ENCODE measurements around the gene TMEM266.
A peak's percentile ranks its signal among the peaks of the same experiment; 100 is the strongest.
"Not testable (repeated sequence)": the region's sequence is repeated elsewhere in the genome, so short reads cannot be mapped to it uniquely, and the experiment has no call there.

Gene TMEM266

GRCh38 chr15:76059320-76060117 lies at the start of gene TMEM266:
Gene TMEM266 (plus strand): TSS chr15:76059985. CDS start chr15:76134264, 74,279 bp downstream.
- Histone ChIP-seq H3K4me2 (ENCODE audit: low read depth, low read length) (peak within 1 kb of the TSS; percentile 97), H3K4me3 (ENCODE audit: low read length) (peak within 1 kb of the TSS; percentile 70), H3K9me2 (replicated peaks; ENCODE audit: insufficient read depth, low read length) (no peaks in the 10 kb centered on the region), H3K4me1 (ENCODE audit: low read length) (peaks cover 23% of the 10 kb centered on the region), H3K79me2 (ENCODE audit: low read length) (no peaks in the 10 kb centered on the region), H4K20me1 (ENCODE audit: insufficient read depth, low read length) (no peaks in the 10 kb centered on the region), H3K9ac (ENCODE audit: low read length) (no peak within 1 kb of the TSS; the same call in 1 of the 2 replicates), H3K36me3 (replicated peaks; ENCODE audit: insufficient read depth, low read length) (no peaks in the 10 kb centered on the region), H2AFZ (ENCODE audit: low read length) (peak within 1 kb of the TSS; percentile 74), H3K9me3 (replicated peaks; ENCODE audit: insufficient read depth, low read length) (no peaks in the 10 kb centered on the region), H3K27me3 (replicated peaks; ENCODE audit: insufficient read depth, low read length) (0 out of 2 replicates have a peak, but pooled peaks cover 12% of the 10 kb centered on the region), H3K27ac (ENCODE audit: low read length) (no peak within 1 kb of the TSS), H3F3A (ENCODE audit: insufficient read depth, low read length) (peaks cover 42% of the 10 kb centered on the region)
- TF ChIP-seq EZH2 (optimal IDR thresholded peaks at IDR 0.05; ENCODE audit: low read depth, low read length) (no peak), CTCF (IDR thresholded peaks at IDR 0.05; ENCODE audit: low read length) (peak; percentile 6; the same call in 1 of the 2 replicates)
- peak; percentile 59 for DNase-seq

- Histone ChIP-seq H3K9me3 (replicated peaks; ENCODE audit: insufficient read depth, low read length) (no peaks in the 10 kb centered on the region), H3K9ac (ENCODE audit: low read length) (no peak overlapping the region), H2AFZ (ENCODE audit: low read length) (no peak overlapping the region), H3K4me3 (ENCODE audit: low read length) (no peak overlapping the region), H3K36me3 (replicated peaks; ENCODE audit: insufficient read depth, low read length) (no peaks in the 10 kb centered on the region), H3K27ac (ENCODE audit: low read length) (no peak overlapping the region), H3K4me2 (ENCODE audit: low read depth, low read length) (no peak overlapping the region), H3K9me2 (replicated peaks; ENCODE audit: insufficient read depth, low read length) (no peaks in the 10 kb centered on the region), H4K20me1 (ENCODE audit: insufficient read depth, low read length) (no peaks in the 10 kb centered on the region), H3K4me1 (ENCODE audit: low read length) (no peaks in the 10 kb centered on the region), H3K79me2 (ENCODE audit: low read length) (no peaks in the 10 kb centered on the region), H3F3A (ENCODE audit: insufficient read depth, low read length) (no peaks in the 10 kb centered on the region), H3K27me3 (replicated peaks; ENCODE audit: insufficient read depth, low read length) (no peaks in the 10 kb centered on the region)
- DNase-seq, result no peak
- TF ChIP-seq EZH2phosphoT487 (IDR thresholded peaks at IDR 0.05; ENCODE audit: low read length) (no peak), CTCF (IDR thresholded peaks at IDR 0.05; ENCODE audit: low read length) (no peak)
Observed at GRCh38 chr15:76010613-76011012, 49.2 kb upstream of the TMEM266 start.

GRCh38 chr15:76011627-76012551 lies 47.9 kb upstream of the TMEM266 start, which contains the start of gene NRG4:
Gene NRG4 (minus strand): TSS chr15:76012424. CDS start chr15:76011230, 1,194 bp downstream.
- Histone ChIP-seq H3K27ac (ENCODE audit: low read length) (no peak within 1 kb of the TSS), H3K9ac (ENCODE audit: low read length) (no peak within 1 kb of the TSS), H3K79me2 (ENCODE audit: low read length) (no peaks in the 10 kb centered on the region), H3K4me2 (ENCODE audit: low read depth, low read length) (no peak within 1 kb of the TSS), H3K9me2 (replicated peaks; ENCODE audit: insufficient read depth, low read length) (no peaks in the 10 kb centered on the region), H3K36me3 (replicated peaks; ENCODE audit: insufficient read depth, low read length) (no peaks in the 10 kb centered on the region), H3K4me3 (ENCODE audit: low read length) (no peak within 1 kb of the TSS), H4K20me1 (ENCODE audit: insufficient read depth, low read length) (no peaks in the 10 kb centered on the region), H3K27me3 (replicated peaks; ENCODE audit: insufficient read depth, low read length) (no peaks in the 10 kb centered on the region), H3F3A (ENCODE audit: insufficient read depth, low read length) (no peaks in the 10 kb centered on the region), H2AFZ (ENCODE audit: low read length) (no peak within 1 kb of the TSS), H3K4me1 (ENCODE audit: low read length) (no peaks in the 10 kb centered on the region), H3K9me3 (replicated peaks; ENCODE audit: insufficient read depth, low read length) (no peaks in the 10 kb centered on the region)
- TF ChIP-seq CTCF (IDR thresholded peaks at IDR 0.05; ENCODE audit: low read length), result no peak
- TF ChIP-seq EZH2phosphoT487 (IDR thresholded peaks at IDR 0.05; ENCODE audit: low read length), result no peak
- no peak for TF ChIP-seq EZH2 (optimal IDR thresholded peaks at IDR 0.05; ENCODE audit: low read depth, low read length)
- no peak for DNase-seq

GRCh38 chr15:76013470-76013869 lies 46.3 kb upstream of the TMEM266 start:
- H3K36me3 ChIP-seq (replicated peaks; ENCODE audit: insufficient read depth, low read length); DNase-seq; H3K9ac ChIP-seq (ENCODE audit: low read length); H3F3A ChIP-seq (ENCODE audit: insufficient read depth, low read length); H2AFZ ChIP-seq (ENCODE audit: low read length); H4K20me1 ChIP-seq (ENCODE audit: insufficient read depth, low read length); H3K9me2 ChIP-seq (replicated peaks; ENCODE audit: insufficient read depth, low read length); H3K4me1 ChIP-seq (ENCODE audit: low read length); H3K27ac ChIP-seq (ENCODE audit: low read length); H3K4me3 ChIP-seq (ENCODE audit: low read length); H3K79me2 ChIP-seq (ENCODE audit: low read length); H3K9me3 ChIP-seq (replicated peaks; ENCODE audit: insufficient read depth, low read length); H3K27me3 ChIP-seq (replicated peaks; ENCODE audit: insufficient read depth, low read length); H3K4me2 ChIP-seq (ENCODE audit: low read depth, low read length): not testable (repeated sequence)

Data from MM.1S (cell line).